ENCODE measurements around the gene FSTL4.

FSTL4 gene

GRCh38 chr5:133485468-133485867 lies 126.9 kb downstream of the FSTL4 start:
- TF ChIP-seq, protein P1, sequence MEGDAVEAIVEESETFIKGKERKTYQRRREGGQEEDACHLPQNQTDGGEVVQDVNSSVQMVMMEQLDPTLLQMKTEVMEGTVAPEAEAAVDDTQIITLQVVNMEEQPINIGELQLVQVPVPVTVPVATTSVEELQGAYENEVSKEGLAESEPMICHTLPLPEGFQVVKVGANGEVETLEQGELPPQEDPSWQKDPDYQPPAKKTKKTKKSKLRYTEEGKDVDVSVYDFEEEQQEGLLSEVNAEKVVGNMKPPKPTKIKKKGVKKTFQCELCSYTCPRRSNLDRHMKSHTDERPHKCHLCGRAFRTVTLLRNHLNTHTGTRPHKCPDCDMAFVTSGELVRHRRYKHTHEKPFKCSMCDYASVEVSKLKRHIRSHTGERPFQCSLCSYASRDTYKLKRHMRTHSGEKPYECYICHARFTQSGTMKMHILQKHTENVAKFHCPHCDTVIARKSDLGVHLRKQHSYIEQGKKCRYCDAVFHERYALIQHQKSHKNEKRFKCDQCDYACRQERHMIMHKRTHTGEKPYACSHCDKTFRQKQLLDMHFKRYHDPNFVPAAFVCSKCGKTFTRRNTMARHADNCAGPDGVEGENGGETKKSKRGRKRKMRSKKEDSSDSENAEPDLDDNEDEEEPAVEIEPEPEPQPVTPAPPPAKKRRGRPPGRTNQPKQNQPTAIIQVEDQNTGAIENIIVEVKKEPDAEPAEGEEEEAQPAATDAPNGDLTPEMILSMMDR (IDR thresholded peaks at IDR 0.05), result no peak

DNA sequence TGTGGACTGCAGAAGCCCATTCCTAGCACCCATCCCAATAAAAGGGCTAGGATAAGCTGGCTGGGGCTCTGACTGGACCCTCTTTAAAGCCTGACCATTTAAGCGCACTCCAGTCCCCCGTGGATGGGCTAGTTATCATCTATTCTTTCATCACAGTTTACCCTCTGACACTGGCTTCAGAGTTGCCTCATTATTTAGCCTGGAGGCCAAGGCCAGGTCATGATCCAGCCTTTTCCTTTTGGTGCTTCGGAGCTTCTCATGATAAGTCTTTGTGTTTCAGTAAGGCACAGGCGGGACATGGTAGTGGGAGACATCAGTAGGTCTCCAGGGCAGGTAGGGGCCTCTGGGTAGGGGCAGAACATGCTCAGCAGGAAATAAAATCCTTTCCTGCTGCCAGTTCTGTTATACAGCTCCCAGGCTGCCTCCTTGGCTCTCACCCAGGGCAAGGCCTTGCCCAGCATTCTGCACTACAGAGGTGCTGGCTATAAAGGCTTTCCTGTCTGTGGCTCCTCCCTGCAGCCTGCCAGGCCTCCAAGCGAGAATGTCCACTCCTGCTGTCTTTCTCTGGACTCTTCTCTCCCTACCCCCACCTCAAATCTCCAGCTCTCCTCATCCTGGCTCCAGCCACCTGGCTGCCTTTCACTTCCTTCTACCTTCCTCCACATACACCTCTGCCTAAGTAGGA lies 128.8 kb downstream of the FSTL4 start:
- TF ChIP-seq, protein P1 (IDR thresholded peaks at IDR 0.05), result no peak

GRCh38 chr5:133482028-133482427 lies 130.3 kb downstream of the FSTL4 start:
- TF ChIP-seq, protein P1 (IDR thresholded peaks at IDR 0.05), result no peak

GRCh38 chr5:133480866-133481265 lies 131.5 kb downstream of the FSTL4 start:
- TF ChIP-seq, protein P1 (IDR thresholded peaks at IDR 0.05), result no peak

GRCh38 chr5:133480366-133480765 lies 132.0 kb downstream of the FSTL4 start:
- TF ChIP-seq, protein P1 (IDR thresholded peaks at IDR 0.05), result no peak

DNA sequence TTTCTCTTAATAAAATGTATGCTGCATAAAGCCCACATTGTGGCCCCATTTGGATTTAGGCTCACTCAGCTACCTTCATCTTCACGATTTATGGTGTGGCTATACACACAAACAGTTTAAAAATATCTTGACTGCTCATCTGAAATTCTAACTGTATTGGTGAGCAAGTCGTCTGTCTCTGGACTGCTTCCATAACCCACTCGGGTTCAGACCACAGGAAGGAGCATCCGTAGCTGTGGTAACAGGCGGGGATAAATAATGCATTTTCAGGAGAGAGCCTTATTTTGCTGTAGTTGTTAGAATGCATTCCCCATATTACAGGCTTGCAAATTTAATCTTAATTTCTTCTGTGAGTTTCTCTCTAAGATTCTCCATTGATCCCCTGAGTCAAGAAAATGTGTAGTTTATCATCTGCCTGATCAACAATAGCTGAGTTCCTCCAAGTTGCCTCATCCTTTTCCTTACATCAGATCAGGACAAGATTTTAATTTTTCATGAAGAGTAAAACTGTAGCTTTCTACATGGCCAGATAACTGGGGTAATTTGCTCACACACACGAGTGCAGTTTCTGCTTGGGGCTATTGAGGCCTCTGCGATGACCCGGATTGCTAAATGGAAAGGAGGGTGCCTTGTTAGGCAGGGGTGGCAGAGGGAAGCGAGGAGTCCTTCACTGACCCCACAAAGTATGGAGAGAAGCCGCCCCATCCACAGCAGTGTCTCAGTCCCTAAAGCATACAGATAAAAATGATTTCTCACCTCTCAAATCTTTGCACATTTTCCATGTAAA lies 133.9 kb downstream of the FSTL4 start:
- TF ChIP-seq, protein P1 (IDR thresholded peaks at IDR 0.05), result no peak

DNA sequence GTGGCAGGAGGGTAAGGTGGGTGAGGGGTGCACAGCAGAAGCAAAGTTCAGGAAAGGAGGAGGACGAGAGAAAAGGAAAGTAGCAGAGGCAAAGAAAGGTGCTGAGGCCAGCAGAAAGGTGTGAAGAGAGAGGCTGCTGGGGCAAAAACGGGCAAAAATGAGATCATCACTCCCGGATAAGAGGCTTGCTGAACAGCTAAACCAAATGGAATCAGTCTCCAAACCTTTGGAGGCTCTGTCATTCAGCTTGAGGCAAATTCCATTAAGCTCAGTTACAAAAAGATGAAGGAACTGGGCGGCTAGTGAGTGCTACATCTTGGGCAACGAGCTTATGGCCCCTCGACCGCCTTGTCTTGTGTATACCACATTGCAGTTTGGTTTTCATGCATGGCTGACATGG lies 136.4 kb downstream of the FSTL4 start:
- TF ChIP-seq, protein P1 (IDR thresholded peaks at IDR 0.05), result no peak

All from LNCAP (cell line).